Measurements from ENCODE around the gene AQP5.

AQP5 gene

DNA sequence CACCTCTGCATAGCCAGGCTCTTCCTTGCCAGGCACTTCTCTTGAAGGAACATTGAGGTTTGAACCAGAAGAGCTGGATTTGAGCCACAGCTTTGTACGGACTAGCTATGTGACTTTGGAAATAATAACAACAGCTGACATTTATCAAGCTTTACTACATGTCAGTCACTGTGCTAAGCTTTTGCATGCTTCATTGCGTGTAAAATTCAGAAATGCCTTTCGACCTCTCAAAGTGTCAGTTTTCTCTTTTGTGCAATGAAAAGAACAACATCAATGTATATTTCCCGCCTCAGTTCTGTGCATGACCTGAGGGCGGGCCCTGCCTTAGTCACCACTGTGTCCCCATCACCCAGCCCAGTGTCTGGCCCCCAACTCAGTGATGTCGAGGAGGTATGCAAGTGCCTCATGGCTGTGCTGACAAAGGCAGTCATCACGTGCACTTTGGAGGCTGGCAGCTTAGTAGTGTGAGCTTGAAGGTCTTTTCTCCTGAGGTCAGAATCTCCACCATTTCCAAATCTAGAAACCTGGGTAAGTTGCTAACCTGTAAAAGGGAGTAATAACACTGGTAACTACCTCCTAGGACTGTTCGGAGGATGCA, 29.0 kb upstream of the AQP5 start:
- no peak for DNase-seq (ENCODE audit: low spot score)

DNA sequence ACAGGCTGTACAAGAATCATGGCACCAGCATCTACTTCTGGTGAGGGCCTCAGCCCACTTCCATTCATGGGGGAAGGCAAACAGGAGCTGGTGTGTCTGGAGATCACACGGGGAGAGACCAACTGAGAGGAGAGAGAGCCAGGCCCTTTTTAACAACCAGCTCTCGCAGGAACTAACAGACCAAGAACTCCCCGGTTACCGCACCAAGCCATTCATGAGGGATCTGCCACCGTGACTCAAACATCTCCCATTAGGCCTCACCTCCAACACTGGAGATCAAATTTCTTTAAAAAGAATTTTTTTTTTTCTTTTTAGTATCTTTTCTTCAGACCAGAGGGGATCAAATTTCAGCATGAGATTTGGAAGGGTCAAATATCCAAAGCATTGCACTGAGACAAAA, 27.9 kb upstream of the AQP5 start:
- DNase-seq (ENCODE audit: low spot score), result no peak

DNA sequence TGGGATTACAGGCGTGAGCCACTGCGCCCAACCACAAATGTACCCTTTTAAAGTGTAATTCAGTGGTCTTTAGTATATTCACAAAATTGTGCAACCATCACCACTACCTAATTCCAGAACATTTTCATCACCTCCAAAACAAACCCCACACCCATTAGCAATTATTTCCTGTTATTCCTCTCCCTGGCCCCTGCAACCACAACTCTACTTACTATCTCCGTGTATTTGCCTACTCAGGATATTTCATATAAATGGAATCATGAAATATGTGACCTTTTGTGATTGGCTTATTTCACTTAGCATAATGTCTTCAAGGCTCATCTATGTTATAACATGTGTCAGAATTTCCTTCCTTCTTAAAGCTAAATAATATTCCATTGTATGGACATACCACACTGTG, 27.2 kb upstream of the AQP5 start:
- no peak for DNase-seq (ENCODE audit: low spot score)

DNA sequence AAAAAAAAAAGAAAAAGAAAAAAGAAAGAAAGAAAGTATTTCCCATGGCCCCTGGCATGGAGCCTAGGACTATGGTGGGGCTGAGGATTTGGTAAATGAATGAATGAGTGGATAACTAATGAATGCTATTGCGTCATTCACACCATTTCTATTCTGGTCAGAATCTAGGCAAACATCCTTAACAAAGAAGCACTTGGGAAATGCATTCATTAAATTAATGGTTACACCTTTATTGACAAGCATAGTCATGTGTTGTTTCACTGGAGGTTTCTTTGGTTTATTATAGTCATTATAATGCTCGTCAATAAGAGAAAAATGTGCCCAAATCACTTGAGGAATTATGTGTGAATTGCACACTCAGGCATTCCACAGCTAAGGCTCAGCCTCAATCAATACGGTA, 24.7 kb upstream of the AQP5 start:
- no peak for DNase-seq (ENCODE audit: low spot score)

DNA sequence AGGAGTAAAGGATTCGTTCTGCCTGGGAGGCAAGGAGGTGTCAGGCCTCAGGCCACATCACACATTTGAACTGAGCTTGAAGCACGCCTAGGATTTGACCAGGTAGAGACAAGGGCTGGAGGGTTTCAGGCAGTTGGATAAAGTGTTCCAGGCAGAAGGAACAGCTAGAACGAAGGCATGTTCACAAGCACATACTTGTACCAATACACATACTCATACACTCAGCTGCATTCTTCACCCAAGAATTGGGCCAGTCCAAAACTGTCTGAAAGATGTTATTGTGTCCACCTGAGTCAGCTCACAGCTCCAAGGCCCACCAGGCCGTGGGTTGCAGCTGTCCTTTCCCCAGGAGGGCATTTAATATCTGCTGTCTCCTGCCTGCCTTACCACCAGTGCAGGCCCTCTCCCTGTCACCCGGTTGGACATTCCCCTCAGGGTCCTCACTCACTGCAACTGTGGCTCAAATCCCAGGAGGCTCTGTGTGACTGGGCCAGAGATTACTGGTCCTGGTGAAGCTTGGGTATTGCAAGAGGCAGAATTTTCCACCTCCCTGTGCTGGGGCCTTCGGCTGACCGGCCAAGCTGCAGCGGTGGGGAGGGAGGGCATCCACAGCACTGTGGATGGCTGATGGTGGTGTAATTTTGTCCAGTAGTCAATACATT, 23.9 kb upstream of the AQP5 start:
- no peak for DNase-seq (ENCODE audit: low spot score)

DNA sequence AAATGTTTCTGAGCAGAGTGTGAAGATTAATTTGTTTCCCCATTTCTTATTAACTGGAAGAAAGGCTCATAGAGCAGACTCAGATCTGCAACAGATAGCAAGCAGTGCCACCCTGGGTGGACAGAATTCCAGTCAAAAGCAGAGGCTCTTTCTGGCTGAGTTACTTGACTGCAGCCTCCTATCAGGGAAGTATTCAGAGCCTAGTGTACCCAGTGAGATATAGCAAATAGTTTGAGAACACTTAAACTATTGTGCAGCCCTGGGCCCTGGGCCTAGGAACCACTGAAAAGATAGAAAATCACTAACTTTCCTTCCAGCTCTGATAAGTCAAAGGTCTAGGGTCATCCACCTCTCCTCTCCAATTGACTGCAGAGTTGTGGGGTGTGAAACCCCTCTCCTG, 22.4 kb upstream of the AQP5 start:
- DNase-seq (ENCODE audit: low spot score), result no peak

DNA sequence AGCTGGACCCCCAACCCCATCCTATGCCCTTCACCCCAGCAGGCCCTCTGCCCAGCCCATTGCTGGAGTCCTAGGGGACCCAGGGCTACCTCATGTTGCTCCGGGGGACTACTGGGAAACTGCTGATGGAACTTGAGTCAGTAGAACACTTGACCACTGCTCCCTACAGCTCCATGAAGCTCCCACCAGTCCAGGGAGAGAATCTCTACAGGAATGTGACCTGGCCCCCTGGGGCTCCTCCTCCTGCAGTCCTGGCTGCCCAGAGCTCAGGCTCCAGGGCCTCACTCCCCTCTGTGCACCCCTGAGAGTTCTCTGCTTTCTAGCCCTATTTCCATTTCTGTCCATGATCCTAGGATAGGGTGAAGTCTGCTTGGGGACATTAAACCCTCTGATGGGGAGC, 22.0 kb upstream of the AQP5 start:
- no peak for DNase-seq (ENCODE audit: low spot score)

DNA sequence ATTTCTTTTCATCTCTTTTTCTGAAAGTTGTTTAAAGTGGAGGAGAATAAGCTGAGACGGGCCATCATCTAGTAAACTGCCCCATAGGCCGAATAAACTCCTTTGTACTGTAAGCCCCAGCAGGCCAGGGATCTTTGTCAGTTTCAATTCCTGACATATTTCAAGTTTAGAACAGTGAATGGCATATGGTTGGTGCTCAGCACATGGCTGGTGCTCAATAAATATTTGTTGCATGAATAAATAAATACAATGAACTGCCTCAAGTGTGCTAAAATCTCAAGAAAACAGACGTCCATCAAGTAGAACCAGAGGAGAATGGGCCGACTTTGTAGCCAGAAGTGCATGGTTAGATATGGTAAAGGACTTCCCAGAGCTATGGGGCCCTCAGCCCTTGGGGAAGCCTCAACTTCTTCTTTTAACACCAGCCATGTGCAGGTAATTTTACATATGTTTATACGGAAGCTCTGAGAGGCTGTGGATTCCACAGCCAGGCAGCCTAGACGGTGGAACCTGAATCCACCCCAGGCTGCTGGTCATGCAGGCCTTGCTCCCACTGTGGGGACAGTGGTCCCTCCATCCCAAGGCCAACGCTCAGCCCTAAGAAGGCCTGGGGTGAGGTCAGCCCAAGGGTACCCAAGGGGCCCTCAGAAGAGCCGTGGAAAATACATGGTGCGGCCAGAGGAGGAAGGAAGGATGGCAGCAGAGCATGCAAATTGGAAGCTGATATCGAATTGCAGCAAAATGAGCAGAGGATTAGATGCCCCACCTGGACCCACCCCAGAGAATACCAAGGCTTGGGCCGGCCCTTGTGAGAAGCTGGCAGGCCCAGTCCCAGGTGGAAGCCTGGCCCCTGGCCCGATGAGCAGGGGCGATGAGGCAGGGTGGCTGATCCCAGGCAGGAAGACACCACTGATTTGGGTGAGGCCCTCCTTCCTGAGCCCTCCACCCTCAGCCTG, 19.8 kb upstream of the AQP5 start:
- no peak for DNase-seq (ENCODE audit: low spot score)

DNA sequence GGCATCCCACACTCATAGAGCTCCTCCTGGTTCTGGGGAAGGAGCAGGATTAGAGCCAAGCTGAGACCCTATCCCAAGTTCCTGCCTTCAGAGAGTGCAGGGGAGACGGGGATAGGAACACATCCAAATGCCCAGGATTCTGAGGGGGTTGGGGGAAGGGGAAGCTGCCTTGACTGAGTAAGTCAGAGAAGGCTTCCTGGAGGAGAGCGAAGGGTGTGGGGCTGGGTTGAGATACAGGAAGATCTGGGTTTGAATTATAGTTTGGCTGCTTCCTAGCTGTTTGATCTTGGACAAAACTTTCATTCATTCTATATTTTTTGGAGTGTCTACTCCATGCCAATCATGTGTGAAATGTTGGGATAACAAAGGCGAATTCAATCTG, 19.2 kb upstream of the AQP5 start:
- DNase-seq (ENCODE audit: low spot score), result no peak

DNA sequence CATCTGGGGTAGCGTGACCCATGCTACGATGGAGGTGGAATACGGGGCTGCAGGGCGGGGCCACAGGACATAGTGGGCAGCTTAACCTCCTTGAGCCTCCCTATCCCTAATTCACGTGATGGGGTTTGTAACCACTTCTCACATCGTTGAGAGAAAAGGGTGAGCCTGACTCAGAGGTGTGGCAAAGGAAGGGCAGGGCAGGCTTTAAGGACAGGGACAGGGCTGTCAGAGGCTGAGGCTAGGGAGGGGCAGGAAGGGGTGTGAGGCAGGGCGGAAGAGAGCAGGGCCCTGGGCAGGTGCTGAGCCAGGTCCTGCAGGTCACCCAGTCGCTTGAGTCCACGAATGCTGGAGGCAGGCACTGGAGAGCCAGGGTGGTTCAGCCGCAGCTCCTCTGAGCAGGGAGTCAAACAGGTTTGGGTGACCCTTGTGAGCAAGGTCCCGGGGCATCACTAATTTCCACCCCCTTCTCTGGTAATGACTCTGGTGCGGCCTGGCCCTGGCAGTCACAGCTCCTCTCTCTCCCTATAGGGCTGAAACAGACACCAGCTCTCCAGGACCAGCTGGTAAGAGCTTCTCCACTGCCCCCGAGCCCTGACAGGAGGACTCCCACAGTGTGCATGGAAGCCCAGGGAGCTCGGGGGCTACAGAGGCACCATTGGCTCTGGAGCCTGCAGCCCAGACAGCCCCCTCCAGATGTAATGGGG, 18.6 kb upstream of the AQP5 start:
- DNase-seq (ENCODE audit: low spot score), result no peak

DNA sequence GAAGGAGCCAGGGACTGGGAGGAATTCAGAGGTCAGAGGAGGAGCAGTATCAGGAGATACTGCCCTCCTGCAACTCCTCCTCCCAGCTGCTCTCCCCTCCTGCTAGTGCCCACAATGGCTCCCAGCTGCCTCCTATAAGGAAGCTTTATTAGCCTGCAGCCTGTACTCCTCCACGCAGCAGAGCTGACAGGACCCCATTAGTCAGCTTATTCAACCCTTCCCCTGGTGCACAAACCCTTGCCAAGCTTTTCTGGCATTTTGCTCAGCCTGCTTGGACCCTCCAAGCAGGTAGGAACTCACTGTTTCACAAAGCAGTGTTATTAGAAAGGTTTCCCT, 18.1 kb upstream of the AQP5 start:
- DNase-seq (ENCODE audit: low spot score), result no peak

DNA sequence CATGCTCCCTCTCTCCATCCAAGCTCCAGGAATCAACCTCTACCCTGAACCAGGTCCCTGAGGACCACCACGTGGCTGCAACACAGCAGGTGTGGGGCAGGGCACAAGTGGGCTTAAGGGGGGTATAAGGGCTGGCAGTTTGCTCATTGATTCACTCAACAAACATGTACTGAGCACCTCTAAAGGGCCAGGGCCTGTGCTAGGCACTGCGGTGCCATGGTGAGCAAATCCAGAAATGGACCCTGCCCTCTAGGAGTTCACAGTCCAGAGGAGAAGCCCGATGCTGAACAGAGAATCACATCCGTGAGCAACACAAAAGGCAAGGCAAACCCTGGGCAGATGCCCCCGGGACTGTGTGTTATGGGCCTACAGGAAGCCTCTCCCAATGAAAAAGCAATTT, 17.6 kb upstream of the AQP5 start:
- no peak for DNase-seq (ENCODE audit: low spot score)

DNA sequence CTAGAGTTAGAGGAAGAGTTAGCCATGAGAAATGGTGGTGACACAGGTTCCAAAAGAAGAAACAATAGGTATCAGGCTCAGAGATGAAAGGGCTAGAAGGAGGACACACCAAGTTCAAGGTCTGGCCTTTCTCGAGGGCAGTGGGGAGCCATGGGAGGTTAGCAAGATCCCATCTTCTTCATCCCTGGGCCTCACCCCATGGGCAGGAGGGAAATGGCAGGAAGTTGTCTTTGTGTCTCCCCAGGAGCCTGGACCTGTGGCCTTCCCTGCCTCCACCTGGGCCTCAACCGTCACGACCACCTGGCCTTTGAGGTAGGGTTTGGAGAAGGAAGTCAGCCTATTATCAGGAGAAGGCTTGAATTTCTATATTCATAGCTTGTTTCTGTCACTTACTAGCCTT, 17.0 kb upstream of the AQP5 start:
- DNase-seq (ENCODE audit: low spot score), result no peak

DNA sequence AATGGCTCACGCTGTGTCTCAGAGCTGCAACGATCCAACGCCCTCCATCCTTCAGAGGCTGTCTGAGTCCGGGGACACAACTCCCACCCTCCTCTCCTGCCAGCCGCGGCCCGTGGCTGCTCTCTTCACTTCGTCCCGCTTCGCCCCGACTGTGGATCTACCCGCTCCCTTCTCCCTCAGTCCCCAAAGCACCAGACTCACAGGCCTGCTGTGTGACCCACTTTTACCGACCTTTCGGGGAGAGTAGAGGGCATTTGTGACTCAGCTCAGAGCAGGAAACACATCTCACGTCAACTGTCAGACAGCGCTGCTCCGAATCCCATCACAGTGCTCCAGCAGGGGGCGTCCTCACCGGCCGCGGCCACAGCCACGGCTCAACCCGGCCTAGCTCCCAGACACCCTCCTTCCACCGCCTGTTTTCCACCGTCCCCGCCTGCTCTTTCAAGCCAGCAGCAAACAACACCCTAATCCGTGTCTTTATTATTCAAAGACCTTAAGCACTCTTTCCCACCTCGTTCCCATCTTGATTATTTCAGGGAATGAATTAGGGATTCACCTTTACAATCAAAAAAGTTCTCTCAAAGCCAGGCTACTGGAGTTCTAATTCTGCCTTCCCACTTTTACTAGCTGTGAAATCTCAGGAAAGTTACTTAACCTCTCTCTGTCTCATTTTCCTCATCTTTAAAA, 16.1 kb upstream of the AQP5 start:
- peak; percentile 66 for DNase-seq (ENCODE audit: low spot score)

DNA sequence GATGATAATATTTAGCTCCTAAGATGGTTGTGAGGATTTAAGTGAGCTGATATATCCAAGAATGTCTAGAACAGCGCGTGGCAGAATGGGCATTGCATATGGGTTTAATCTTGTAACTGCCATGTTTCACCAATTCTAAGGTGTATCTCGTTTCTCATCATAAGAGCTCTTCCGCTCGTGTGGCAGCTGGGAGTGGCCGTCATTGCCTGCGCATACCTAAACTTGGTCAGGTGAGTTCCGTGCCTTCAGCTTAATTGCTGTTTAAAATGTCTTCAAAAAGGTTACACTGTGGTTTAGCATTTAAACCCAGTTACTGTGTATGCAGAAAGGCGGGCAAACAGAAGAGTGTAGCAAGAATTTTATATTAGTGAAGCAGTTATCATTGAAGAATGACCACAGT, 15.6 kb upstream of the AQP5 start:
- DNase-seq (ENCODE audit: low spot score), result no peak

DNA sequence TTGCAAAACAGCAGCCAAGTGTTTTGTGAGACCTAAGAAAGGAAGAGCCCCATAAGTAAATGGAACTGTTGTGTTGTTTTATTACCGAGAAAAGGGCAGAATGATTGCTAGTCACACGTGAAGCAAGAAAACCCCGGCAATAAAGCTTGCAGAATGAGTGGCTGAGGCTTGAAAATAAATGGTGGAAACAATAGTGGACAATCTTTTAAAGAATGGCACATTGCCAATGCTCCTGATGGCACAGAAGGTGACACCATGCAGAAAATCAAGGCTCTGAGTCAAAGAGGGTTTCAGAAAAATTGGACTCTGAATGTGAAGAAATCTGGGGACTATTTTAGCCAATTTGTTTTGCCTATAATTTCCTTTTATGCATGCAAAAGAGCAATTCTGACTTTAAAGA, 15.2 kb upstream of the AQP5 start:
- no peak for DNase-seq (ENCODE audit: low spot score)

DNA sequence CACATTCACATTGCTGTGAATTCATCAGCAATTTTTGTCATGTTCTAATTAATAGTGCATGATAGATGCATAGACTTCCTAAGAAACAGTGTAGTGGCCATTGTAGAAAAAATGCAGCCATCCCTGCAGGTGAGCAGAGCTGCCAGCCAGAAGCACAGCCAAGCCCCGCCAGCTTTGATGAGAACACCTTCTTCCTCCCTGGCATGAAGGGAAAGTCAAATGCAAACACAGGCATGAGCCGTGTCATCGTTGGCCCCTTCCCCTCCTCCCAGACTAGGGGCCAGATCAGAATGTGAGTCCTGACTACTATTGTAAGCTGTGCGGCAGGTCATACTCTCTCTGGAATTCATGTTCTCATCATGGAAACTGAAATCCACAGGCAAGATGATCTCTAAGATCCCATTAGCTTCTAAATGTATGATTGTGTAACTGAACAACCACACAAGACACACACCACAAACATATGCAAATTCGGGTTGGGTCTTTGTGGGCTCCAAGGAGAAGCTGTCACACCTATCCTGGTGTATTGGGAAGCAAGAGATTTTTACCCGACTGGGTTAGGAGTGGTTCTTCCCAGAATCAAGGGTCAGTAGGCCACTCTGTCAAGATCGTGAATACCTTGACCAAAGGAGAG, 14.0 kb upstream of the AQP5 start:
- no peak for DNase-seq (ENCODE audit: low spot score)

DNA sequence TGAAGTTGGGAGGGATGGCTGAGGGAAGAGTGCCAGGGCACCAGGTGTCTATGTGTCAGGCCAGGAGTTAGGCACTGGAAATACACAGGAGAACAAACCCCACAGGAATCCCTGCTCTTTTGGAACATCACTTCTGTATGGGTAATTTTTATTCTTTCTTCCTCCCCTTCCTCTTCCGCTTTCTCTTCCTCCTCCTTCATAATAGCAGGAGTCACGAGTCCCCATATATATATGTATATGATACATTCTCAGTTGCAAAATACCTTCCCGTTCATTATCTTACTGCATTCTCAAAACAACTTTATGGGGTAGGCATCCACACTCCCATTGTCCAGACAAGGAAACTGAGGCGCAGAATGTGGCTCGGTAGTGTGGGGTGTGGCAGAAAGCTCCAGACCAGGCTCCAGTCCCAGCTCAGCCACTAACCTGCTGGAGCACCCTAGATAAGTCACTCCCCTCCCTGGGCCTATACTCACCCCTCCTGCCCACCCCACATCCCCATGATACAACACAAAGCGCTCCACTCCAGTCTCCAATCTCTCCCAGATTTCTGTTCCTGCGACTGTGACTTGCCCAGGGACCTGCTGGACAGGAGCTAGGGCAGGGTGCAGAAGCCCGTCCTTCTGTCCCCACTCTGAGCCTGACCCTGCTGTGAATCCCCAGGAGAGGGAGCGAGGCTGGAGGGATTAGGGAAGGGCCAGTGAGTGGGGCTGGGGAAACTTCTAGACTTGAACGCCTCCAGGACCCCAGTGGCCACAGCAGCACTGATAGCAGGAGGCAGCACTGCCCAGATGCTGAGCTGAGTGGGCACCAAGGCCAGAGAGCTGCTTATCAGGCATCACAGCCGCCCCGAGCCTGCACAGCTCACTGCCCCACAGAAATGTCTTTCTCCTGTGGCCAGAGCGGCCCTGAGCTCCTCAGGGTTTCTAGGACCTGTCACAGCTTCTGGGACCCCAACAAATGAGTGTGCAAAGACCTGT, 12.5 kb upstream of the AQP5 start:
- no peak for DNase-seq (ENCODE audit: low spot score)

DNA sequence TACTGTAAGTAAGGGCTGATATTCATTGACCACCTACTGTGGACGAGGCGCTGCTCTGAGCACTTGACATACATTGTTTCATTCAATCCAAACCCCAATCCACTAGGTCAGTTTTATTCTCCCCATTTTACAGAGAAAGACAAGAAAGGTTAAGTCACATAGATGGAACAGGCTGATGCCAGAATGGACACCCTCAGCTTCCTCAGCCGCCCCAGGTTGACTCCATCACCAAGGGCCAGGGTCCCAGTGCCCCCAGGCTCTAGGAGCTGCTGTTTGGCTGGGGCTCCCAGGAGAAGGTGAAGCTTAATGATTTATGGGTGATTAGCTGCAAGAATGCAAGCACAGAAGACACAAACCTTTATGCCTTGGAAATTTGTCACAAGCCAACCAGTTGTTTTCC, 11.8 kb upstream of the AQP5 start:
- DNase-seq (ENCODE audit: low spot score), result no peak

Data from pons (tissue), 1 donor.